Activated B cell treated with CpG ODN at 0.5 μM for 24 hours (primary cell): Measurements from ENCODE around the gene MESD. TPM values are rescaled to one million over a fixed set of nuclear protein-coding genes. Genes with fewer than 3 reads are reported as not detected.

Experiments used
- ATAC-seq: fragments of 200-7000 bp; cut with Tn5 transposase; one replicate; pipeline ENCODE4 v1.10.0; 2021; ENCODE audit warnings: low read depth, mild to moderate bottlenecking, moderate library complexity
- CTCF ChIA-PET: fragments of 350-600 bp; sonication (Branson Sonifier 250); formaldehyde crosslinking; loops from one replicate; lab custom pipeline; 2021; ENCODE audit warnings: antibody characterized with exemption; lab: Charles Lee
- POLR2A ChIA-PET: fragments of 350-600 bp; sonication (Branson Sonifier 250); formaldehyde crosslinking; loops from one replicate; lab custom pipeline; 2021; ENCODE audit warnings: antibody characterized with exemption; lab: Charles Lee
- DNase-seq: peaks from one replicate; pipeline ENCODE4 v3.0.0; 2022
- H3K27ac Mint-ChIP-seq: one replicate; pipeline ENCODE4 v1.8.0; 2020; ENCODE audit warnings: mixed read lengths
- H3K27me3 Mint-ChIP-seq: one replicate; pipeline ENCODE4 v1.8.0; 2021; ENCODE audit warnings: mixed read lengths
- H3K36me3 Mint-ChIP-seq: one replicate; pipeline ENCODE4 v1.8.0; 2021; ENCODE audit warnings: low read depth, mixed read lengths
- H3K4me1 Mint-ChIP-seq: one replicate; pipeline ENCODE4 v1.8.0; 2021; ENCODE audit warnings: mixed read lengths
- H3K4me3 Mint-ChIP-seq: one replicate; pipeline ENCODE4 v1.8.0; 2020; ENCODE audit warnings: mild to moderate bottlenecking, mixed read lengths
- H3K9me3 Mint-ChIP-seq: one replicate; pipeline ENCODE4 v1.8.0; 2020; ENCODE audit warnings: mixed read lengths
- intact Hi-C: fragments of 100-400 bp; cut with micrococcal nuclease; formaldehyde crosslinking; loops from one replicate; pipeline ENCODE4 v1.15.1; 2024
- total RNA-seq: library from RNA; stranded (reverse); gene quantifications from 2 replicates; pipeline ENCODE4 v1.2.3, GENCODE V29; 2022
- TF ChIP-seq, protein P1 (sequence below): fragments of 200-600 bp; IDR thresholded peaks from one replicate; pipeline ENCODE4 v1.8.0; 2022; ENCODE audit warnings: antibody characterized with exemption, mild to moderate bottlenecking

Gene MESD
- total RNA-seq, 1 donor from 2014 or later = 23.8 TPM

GRCh38 chr15:80937718-80938117 is 51.9 kb downstream of the MESD start:
- TF ChIP-seq, protein P1, sequence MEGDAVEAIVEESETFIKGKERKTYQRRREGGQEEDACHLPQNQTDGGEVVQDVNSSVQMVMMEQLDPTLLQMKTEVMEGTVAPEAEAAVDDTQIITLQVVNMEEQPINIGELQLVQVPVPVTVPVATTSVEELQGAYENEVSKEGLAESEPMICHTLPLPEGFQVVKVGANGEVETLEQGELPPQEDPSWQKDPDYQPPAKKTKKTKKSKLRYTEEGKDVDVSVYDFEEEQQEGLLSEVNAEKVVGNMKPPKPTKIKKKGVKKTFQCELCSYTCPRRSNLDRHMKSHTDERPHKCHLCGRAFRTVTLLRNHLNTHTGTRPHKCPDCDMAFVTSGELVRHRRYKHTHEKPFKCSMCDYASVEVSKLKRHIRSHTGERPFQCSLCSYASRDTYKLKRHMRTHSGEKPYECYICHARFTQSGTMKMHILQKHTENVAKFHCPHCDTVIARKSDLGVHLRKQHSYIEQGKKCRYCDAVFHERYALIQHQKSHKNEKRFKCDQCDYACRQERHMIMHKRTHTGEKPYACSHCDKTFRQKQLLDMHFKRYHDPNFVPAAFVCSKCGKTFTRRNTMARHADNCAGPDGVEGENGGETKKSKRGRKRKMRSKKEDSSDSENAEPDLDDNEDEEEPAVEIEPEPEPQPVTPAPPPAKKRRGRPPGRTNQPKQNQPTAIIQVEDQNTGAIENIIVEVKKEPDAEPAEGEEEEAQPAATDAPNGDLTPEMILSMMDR = no peak
- no peaks in the 10 kb centered on the region for H3K27me3 Mint-ChIP-seq
- H3K4me1 Mint-ChIP-seq = no peaks in the 10 kb centered on the region
- intact Hi-C loops = no loop called here
- H3K27ac Mint-ChIP-seq = no peak overlapping the region
- ChIA-PET POLR2A (no interaction called here), CTCF (no interaction called here)
- no peak overlapping the region for H3K4me3 Mint-ChIP-seq
- DNase-seq = no peak
- peaks cover 35% of the 10 kb centered on the region for H3K36me3 Mint-ChIP-seq
- no peak for ATAC-seq
- H3K9me3 Mint-ChIP-seq = no peaks in the 10 kb centered on the region

DNA sequence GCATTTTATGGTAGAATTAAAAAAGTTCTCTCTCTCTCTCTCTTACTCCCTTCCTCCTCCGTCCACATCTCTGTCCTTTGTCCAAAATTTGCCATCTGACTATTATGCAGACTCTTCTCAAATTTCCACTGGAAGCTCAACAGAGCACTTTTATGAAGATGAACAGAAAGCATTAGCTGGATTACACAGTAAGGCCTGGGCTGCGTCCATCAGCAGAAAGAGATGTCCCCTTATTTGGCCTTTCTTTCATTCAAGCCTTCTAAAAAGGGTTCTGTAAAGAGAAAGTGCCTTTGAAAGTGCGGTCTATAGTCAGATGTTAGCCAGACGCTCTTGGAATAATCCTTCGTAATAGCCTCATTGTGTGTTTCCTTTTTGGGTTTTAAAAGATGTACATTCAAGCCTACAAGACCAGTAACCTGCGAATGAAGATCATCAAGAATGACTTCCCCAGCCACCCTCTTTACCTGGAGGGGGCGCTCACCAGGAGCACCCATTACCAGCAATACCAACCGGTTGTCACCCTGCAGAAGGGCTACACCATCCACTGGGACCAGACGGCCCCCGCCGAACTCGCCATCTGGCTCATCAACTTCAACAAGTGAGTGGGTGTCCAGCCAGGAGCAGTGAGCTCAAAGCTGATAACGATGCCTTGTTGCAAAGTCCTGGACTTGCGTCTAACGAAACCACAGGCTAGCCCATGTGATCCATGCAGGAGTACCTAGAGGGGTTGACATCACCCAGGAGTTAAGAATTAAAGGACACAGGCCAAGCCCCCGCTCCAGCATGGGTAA is 53.1 kb downstream of the MESD start:
- H3K4me1 Mint-ChIP-seq = no peaks in the 10 kb centered on the region

DNA sequence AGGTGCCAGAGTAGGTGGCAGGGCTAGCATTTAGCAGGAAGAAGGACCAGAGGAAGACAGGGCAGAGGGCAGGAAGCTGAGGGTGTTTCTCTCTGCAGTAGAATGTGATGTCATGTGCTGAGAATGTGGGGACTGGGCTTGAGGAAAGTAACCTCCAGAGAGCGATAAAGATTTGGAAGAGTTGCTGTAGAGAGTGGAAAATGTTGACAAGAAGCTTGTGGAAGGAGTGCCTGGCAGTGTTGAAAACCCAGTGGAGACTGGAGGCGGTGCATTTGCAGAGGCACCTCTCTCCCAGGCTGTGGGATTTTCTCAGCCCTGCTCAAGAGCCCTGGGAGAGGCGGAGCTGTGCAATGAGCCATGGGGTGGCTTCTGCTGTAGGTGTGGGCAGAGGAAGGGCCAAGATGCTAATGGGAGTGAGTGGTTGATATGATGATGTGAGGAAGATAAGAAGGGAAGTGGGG is 54.8 kb downstream of the MESD start:
- TF ChIP-seq, protein P1 = no peak
- H3K36me3 Mint-ChIP-seq = peaks cover 15% of the 10 kb centered on the region

More for the DNA sequence above, 53.1 kb downstream of the MESD start:
- Mint-ChIP-seq H3K27me3 (no peaks in the 10 kb centered on the region), H3K4me3 (no peak overlapping the region), H3K27ac (no peak overlapping the region), H3K9me3 (no peaks in the 10 kb centered on the region), H3K36me3 (peaks cover 22% of the 10 kb centered on the region)
- no peak for DNase-seq
- ChIA-PET CTCF (no interaction called here), POLR2A (no interaction called here)
- intact Hi-C loops = no loop called here
- no peak for ATAC-seq
- TF ChIP-seq, protein P1 = no peak

GRCh38 chr15:80932989-80933388 is 56.6 kb downstream of the MESD start:
- POLR2A ChIA-PET = no interaction called here
- ATAC-seq = no peak
- CTCF ChIA-PET = no interaction called here
- no peak overlapping the region for H3K4me3 Mint-ChIP-seq
- intact Hi-C loops = no loop called here
- H3K36me3 Mint-ChIP-seq = peaks cover 15% of the 10 kb centered on the region
- H3K27ac Mint-ChIP-seq = no peak overlapping the region
- no peaks in the 10 kb centered on the region for H3K27me3 Mint-ChIP-seq
- no peak for DNase-seq
- H3K4me1 Mint-ChIP-seq = no peaks in the 10 kb centered on the region
- TF ChIP-seq, protein P1 = no peak
- H3K9me3 Mint-ChIP-seq = no peaks in the 10 kb centered on the region

More for the DNA sequence above, 54.8 kb downstream of the MESD start:
- no peaks in the 10 kb centered on the region for H3K4me1 Mint-ChIP-seq
- H3K27ac Mint-ChIP-seq = no peak overlapping the region
- H3K27me3 Mint-ChIP-seq = no peaks in the 10 kb centered on the region
- no peak overlapping the region for H3K4me3 Mint-ChIP-seq
- ChIA-PET CTCF (no interaction called here), POLR2A (no interaction called here)
- no peaks in the 10 kb centered on the region for H3K9me3 Mint-ChIP-seq
- DNase-seq (no peak), ATAC-seq (no peak)
- intact Hi-C loops = no loop called here

DNA sequence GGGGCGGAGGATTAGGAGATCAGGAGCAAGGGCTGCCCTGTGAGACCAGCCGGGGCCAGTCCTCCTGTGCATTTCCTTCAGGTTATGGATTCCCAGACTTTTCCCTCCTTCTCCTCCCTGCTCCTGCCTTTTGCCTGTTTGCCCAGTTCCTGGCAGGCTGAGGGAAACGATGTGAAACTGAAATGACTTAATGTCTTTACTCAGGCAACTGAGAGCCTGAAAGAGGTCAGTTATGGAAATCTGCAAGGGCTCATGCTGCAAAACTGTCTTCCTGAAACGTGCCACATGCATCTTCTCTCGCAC is 57.2 kb downstream of the MESD start:
- Mint-ChIP-seq H3K27me3 (no peaks in the 10 kb centered on the region), H3K9me3 (no peaks in the 10 kb centered on the region), H3K4me1 (no peaks in the 10 kb centered on the region), H3K36me3 (peaks cover 13% of the 10 kb centered on the region), H3K27ac (no peak overlapping the region), H3K4me3 (no peak overlapping the region)
- ChIA-PET CTCF (no interaction called here), POLR2A (no interaction called here)
- intact Hi-C loops = no loop called here
- TF ChIP-seq, protein P1 = no peak
- DNase-seq (no peak), ATAC-seq (no peak)
